DMS53 treated with DMSO at 0.1 percent for 48 hours (cell line): ENCODE results near the gene GPR42.
"Not testable (repeated sequence)": the region's sequence is repeated elsewhere in the genome, so short reads cannot be mapped to it uniquely, and the experiment has no call there.

Experiments used
- DNase-seq: peaks from one replicate; lab custom pipeline; 2025; ENCODE audit not compliant: unreplicated experiment; lab: John Stamatoyannopoulos, UW

GPR42 gene

DNA sequence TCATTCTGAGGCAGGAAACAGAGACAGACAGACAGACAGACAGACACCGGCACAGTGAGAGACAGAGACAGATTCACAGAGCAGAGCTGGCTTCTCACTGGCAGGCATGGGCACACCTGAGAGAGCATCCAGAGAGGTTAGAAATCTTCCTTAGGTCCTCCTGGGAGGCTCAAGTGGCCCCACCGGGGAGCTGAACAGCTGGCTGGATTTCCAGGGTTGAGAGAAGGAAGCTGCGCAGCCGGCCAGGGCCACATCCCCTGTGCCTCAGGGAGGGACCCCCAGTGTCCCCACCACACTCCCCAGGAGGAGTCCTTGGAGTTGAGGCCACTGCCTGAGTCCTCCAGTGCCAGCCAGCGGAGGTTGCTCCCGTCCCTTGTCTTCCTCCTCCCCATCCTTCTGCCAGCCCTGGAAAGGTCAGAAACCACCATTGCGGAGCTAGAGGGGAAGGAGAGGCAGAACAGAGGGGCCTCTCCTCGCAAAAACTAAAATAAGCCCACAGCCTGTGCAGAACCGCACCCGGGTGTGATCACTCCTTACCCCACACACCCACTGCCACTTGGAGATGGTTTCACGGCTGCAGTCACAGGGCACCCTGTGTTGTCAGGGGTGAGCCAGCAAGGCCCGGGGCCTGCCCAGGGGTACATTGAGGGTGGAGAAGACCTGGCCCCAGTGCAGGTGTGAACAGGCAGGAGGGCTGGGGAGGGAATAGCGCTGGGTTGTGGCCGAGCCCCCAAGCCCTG is 8.4 kb upstream of the GPR42 start:
- DNase-seq = no peak

DNA sequence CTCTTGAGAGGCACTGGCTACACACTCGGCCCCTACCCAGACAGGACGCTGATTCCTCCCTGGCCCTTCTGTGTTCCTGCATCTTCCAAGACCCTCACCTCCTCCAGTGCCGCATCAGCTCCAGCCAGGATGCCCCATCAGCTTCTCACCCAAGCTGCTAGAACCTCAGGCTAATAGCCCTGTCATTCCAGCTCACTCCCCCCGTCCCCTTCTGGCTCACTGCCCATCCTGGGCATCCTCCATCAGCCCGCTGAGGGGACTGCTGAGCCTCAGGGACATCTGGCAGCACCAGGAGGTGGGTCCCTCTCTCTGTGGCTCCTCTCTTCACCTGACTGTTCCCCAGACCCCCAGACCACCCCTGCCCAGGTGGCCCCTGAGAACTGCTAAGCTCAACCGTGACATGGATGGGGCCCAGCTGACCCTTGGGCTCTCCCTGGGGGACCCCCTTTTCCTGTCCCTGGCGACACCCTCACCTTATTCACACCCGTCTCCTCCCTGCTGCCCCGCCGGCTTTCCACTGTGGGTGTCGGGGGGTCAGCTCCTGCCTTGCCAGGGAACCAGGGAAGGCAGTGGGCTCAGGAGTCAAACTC is 7.8 kb upstream of the GPR42 start:
- DNase-seq = no peak

DNA sequence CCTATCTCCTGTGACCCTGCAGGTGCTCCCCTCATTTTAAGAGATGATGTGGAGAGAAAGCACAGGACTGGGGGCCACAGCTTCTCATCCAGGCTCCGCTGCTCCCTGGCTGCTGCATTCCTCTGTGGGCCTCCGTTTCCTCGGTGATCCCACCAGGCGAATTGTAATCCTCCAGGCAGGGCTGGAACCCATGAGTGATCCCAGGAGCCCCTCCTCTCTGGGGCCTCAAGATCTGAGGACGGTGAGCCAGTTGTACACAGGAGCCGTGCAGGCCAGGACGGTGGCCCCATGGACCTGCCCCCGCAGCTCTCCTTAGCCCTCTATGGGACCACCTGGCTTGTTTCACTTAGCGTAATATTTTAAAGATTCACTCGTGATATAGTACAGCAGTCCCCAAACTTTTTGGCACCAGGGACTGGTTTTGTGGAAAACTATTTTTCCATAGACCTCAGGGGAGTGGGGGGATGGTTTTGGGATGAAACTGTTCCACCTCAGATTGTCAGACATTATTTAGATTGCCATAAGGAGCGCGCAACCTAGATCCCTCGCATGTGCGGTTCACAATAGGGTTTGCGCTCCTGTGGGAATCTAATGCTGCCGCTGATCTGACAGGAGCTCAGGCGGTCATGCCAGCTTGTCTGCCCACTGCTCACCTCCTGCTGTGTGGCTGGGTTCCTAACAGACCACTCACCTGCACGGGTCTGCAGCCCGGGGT is 7.0 kb upstream of the GPR42 start:
- no peak for DNase-seq

DNA sequence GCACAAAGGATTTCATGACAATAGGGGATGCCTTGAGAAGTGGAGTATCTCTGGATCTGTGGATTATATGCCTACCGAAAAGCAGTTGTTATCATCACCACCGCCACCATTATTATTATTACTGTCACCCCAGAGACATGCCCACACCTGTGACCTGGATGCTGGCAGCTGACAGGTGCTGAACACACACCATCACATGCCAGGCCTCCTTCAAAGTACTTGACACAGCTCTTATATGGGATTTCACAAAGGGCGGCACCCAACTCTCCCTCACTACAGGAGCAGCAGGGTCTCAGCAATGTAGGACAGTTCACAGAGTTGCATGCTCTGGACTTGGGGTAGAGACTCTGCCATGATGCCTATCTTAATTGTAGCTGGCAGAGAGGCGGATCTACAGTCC is 5.6 kb upstream of the GPR42 start:
- DNase-seq = no peak

DNA sequence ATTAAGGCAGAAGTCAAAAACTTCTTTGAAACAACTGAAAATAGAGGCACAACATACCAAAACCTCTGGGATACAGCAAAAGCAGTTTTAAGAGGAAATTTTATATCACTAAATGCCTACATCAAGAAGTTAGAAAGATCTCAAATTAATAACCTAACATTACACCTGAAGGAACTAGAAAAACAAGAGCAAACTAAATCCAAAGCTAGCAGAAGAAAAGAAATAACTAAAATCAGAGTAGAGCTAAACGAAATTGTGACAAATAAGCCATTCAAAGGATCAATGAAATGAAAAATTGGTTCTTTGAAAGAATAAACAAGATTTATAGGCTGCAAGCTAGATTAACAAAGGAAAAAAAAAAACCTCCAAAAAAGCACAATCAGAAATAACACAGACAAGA is 2.5 kb upstream of the GPR42 start:
- DNase-seq = no peak

GRCh38 chr19:35369522-35369921 is 1.3 kb upstream of the GPR42 start:
- no peak for DNase-seq

DNA sequence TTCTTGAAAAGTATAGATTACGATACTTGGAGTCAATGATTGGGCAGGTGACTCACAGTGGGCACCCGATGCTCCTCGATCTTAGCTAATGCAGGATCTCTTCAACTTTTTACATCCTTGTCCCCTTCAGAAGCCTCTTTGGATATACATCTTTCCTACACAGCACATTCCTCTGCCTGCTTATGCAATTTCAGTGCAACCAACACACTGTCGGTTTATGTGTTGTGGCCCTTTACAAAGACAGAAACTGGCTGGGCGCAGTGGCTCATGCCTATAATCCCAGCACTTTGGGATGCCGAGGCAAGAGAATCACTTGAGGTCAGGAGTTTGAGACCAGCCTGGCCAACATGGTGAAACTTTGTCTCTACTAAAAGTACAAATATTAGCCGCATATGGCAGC is 2.6 kb downstream of the GPR42 start:
- no peak for DNase-seq

GRCh38 chr19:35374031-35374430 is 3.2 kb downstream of the GPR42 start:
- DNase-seq = not testable (repeated sequence)

DNA sequence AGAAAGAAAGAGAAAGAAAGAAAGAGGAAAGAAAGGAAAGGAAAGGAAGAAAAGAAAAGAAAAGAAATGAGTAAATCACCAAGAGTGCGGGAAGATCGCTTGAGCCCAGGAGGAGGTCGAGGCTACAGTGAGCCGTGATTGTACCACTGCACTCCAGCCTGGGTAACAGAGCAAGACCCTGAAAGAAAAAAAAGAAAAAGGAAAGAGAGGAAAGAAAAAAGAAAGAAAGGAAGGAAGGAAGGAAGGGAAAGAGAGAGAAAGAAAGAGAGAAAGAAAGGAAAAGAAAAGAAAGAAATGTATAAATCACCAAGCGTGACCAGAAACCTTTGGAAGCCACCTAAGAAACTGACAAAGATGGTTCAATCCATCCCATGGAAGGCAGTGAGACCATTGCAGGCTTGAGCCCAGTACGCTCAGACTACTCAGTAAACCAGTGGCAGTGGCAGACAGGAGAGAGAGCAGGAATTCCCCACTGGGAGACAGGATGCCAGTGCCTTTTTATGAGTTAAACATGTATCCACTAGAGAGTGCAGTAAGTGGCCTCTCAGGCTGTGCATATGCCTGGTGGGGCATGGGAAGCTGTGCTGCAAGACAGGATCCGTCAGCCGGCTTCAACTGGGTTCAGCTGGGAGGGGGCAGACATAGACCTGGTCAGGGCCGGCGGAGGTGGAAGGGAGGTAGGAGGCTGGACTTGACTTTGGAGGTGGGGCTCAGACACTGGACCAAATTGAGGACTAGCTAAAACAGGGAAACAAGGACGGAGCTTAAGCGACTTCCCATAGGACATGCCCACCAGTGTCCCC is 4.8 kb downstream of the GPR42 start:
- DNase-seq = no peak

- DNase-seq = no peak
Observed at GRCh38 chr19:35377656-35378055, 6.8 kb downstream of the GPR42 start.

GRCh38 chr19:35378356-35378755 is 7.5 kb downstream of the GPR42 start:
- DNase-seq = no peak

DNA sequence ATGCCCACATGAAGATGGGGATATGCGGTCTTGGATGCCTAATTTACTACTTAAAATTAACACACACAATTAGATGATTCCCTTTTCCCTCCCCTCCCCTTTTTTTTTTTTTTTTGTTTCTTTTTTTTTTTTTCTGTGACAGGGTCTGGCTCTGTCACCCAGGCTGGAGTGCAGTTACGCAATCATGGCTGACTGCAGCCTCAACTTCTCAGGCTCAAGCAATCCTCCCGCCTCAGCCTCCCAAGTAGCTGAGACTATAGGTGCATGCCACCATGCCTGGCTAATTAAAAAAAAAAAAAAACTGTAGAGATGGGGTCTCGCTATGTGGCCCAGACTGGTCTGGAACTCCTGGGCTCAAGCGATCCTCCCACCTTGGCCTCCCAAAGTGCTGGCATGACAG is 8.7 kb downstream of the GPR42 start:
- DNase-seq = not testable (repeated sequence)

- DNase-seq = no peak
Observed at GRCh38 chr19:35379992-35380391, 9.1 kb downstream of the GPR42 start.

- DNase-seq = no peak
Observed at GRCh38 chr19:35380450-35381124, 9.7 kb downstream of the GPR42 start.

DNA sequence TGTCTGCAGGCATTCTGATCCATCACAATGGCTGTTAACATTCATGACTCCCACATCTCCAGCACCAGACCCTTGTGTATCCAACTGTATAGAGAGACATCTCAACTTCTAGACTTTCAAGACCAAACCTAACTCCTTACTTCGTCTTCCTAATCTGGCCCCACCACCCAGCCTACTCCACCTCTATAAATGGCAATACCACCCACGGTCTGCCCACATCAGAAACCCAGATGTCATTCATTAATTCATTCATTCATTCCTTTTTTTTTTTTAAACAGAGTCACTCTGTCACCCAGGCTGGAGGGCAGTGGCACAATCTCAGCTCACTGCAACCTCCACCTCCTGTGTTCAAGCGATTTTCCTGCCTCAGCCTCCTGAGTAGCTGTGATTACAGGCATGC is 10.4 kb downstream of the GPR42 start:
- no peak for DNase-seq

DNA sequence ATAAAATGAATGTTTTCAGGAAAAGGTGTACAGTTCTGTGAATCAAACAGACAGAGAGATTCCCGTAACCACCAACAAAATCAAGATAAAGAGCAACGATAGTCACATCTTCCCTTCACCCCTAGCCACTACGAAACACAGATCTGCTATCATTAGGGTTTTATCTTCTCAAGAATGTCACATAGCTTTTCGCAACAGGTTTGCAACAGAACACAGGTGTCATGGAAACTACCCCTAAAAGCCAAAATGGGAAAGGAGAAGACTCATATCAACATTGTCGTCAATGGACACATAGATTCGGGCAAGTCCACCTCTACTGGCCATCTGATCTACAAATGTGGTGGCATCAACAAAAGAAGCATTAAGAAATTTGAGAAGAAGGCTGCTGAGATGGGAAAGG is 11.1 kb downstream of the GPR42 start:
- DNase-seq = no peak

GRCh38 chr19:35383536-35383935 is 12.7 kb downstream of the GPR42 start:
- DNase-seq = no peak

DNA sequence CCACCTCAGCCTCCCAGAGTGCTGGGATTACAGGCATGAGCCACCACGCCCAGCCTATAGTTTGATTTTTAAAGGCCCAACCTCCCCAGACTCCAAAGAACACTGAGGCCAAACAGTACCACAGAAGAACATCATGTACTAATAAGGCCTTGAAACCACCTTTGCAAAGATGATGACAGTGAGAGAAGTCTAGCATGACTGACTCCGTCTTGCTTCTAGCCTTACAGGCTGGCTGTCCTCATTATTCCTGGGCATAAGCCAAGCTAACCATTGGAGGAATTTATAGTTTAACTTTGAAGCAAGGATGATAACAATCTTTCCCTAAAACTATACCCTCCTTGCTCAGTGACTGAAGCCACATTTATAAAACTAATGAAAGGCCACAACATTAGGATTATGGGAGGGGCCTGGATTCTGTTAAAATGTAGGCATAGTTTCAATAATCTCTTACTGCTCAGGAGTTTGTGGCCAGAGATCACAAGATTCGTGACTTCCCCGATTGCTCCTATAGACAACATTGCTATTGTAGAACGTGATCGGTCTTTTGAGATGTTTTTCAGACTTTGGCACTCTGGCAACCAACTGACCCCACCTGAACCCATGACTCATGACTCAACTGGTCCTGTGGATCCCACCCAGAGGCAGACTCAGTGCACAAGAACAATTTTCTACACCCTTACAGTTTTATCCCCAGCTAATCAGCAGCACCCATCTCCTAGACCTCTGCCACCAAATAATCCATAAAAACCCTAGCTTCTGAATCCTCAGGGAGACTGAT is 17.6 kb downstream of the GPR42 start:
- no peak for DNase-seq

DNA sequence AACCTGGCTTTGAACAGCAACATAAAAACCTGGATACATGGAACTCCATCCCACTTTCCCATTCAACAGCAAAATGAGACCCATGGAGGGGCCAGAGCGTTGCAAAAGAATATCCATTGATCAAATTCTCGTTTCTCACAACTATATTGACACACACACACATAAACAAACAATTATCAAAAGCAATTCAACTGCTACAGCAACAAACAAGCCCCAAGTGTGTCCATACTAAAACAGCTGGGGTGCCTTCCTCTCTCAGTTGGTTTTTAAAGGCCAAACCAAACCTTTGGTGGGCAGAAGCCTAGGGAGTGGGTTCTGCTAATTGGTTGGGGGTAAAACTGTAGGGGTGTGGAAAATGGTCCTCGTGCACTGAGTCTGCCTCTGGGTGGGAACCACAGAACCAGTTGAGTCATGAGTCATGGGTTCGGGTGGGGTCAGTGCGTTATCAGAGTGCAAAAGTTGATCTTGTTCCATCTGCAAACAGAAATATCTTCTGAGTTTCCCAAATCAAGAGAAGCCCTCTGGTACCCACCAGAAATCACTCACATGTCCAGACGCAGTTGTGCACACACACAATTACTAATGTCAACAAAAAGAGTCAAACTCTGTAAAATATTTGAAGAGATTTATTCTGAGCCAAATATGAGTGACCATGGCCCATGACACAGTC is 18.5 kb downstream of the GPR42 start:
- DNase-seq = no peak
